Osteoblast (primary cell): ENCODE results near the gene SNW1. TPM values are rescaled to one million over a fixed set of nuclear protein-coding genes. Genes with fewer than 3 reads are reported as not detected.

Experiments used
- DNase-seq: peaks from one replicate; pipeline ENCODE4 v3.0.0; 2011; ENCODE audit warnings: low spot score, mixed read lengths; ENCODE audit not compliant: insufficient read length; ENCODE audit errors: missing footprints
- H2AFZ ChIP-seq: 2 replicates; pipeline ENCODE4 v1.6.0; 2011; ENCODE audit warnings: mild to moderate bottlenecking, low read length
- H3K27ac ChIP-seq: 2 replicates; pipeline ENCODE4 v1.5.1; 2011; ENCODE audit warnings: mild to moderate bottlenecking, low read depth, low read length, moderate library complexity
- H3K27me3 ChIP-seq: 2 replicates; pipeline ENCODE4 v1.6.0; 2012; ENCODE audit warnings: mild to moderate bottlenecking, control low read depth, inconsistent platforms, low read length, moderate library complexity; ENCODE audit not compliant: insufficient read depth
- H3K36me3 ChIP-seq: 2 replicates; pipeline ENCODE4 v1.5.1; 2011; ENCODE audit warnings: mild to moderate bottlenecking, low read length, control low read depth, moderate library complexity; ENCODE audit not compliant: insufficient read depth
- H3K4me1 ChIP-seq: 2 replicates; pipeline ENCODE4 v1.5.1; 2011; ENCODE audit warnings: mild to moderate bottlenecking, low read length, control low read depth, moderate library complexity; ENCODE audit not compliant: insufficient read depth
- H3K4me2 ChIP-seq: 2 replicates; pipeline ENCODE4 v1.6.0; 2011; ENCODE audit warnings: mild to moderate bottlenecking, low read length; ENCODE audit not compliant: insufficient read depth
- H3K4me3 ChIP-seq: fragments of 200-600 bp; sonication (generic); 3 replicates; pipeline ENCODE4 v1.5.1; 2012; ENCODE audit warnings: mild to moderate bottlenecking, low read length, inconsistent platforms; ENCODE audit not compliant: insufficient read depth
- H3K79me2 ChIP-seq: 2 replicates; pipeline ENCODE4 v1.6.0; 2012; ENCODE audit warnings: mild to moderate bottlenecking, low read length, control low read depth, inconsistent platforms; ENCODE audit not compliant: insufficient read depth
- H3K9me3 ChIP-seq: 2 replicates; pipeline ENCODE4 v1.5.1; 2011; ENCODE audit warnings: low read depth, low read length, control low read depth
- H4K20me1 ChIP-seq: 2 replicates; pipeline ENCODE4 v1.6.0; 2012; ENCODE audit warnings: mild to moderate bottlenecking, low read length, control low read depth; ENCODE audit not compliant: insufficient read depth
- CTCF ChIP-seq: IDR thresholded peaks from 2 replicates; pipeline ENCODE4 v1.5.1; 2011; ENCODE audit warnings: mild to moderate bottlenecking, low read depth, low read length, moderate library complexity; ENCODE audit errors: extremely low read depth
- total RNA-seq: library from RNA; depleted of rRNA; stranded (reverse); fragments of >200 nt; gene quantifications from 2 replicates; pipeline ENCODE4 v1.2.3, GENCODE V29; 2012

SNW1 gene
- total RNA-seq, 1 donor: 59.4 TPM

- Histone ChIP-seq H2AFZ (no peak overlapping the region), H3K79me2 (peaks cover 5% of the 10 kb centered on the region), H4K20me1 (no peaks in the 10 kb centered on the region)
Observed at GRCh38 chr14:77730976-77731497, 29.9 kb downstream of the SNW1 start.

DNA sequence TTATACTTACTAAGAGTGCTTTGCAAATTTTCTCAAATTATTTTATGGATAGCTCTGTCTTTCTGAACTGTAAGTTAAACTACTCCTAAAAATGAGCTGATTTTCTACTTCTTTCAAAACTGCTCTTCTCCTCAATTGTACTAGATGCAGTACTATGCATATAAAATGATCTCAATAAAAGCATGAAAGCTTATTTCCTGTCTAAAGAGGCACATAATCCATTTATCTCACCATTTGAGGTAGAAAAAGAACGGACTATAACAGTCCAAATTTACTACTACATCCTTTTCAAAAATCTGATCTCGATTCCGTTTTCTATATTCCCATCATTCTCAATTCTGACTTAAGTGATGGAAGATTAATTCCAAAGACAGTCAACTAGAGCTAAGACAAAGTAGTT lies 38.7 kb downstream of the SNW1 start:
- H2AFZ ChIP-seq: no peak overlapping the region
- DNase-seq: no peak
- no peaks in the 10 kb centered on the region for H3K9me3 ChIP-seq
- no peaks in the 10 kb centered on the region for H3K27me3 ChIP-seq
- peaks cover 85% of the 10 kb centered on the region for H3K36me3 ChIP-seq
- H3K4me2 ChIP-seq: no peak overlapping the region
- H3K79me2 ChIP-seq: peaks cover 13% of the 10 kb centered on the region
- no peak overlapping the region for H3K4me3 ChIP-seq
- H4K20me1 ChIP-seq: no peaks in the 10 kb centered on the region
- H3K27ac ChIP-seq: no peak overlapping the region
- no peak for TF ChIP-seq CTCF
- no peaks in the 10 kb centered on the region for H3K4me1 ChIP-seq

More at GRCh38 chr14:77730976-77731497, 29.9 kb downstream of the SNW1 start:
- TF ChIP-seq CTCF: no peak
- H3K4me3 ChIP-seq: no peak overlapping the region
- H3K27me3 ChIP-seq: no peaks in the 10 kb centered on the region
- H3K9me3 ChIP-seq: no peaks in the 10 kb centered on the region
- peaks cover 90% of the 10 kb centered on the region for H3K36me3 ChIP-seq
- no peak overlapping the region for H3K27ac ChIP-seq
- H3K4me2 ChIP-seq: no peak overlapping the region
- DNase-seq: no peak
- H3K4me1 ChIP-seq: no peaks in the 10 kb centered on the region

DNA sequence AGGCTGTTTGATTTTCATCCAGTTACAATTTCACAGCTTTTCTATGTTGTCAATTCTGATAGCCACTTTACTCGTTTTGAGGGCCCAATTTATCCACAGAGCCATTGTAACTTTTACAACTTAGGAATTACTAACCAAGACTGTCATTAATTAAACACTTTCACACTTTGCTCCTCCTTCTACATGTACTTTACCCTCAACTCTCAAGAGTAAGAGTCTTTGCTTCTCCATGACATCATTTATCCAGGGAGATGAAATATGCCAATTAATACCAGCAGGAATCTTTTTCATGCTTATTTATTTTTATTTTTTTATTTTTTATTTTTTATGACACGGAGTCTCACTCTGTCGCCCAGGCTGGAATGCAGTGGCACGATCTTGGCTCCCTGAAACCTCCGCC lies 39.5 kb downstream of the SNW1 start:
- Histone ChIP-seq H3K36me3 (peaks cover 84% of the 10 kb centered on the region), H4K20me1 (no peaks in the 10 kb centered on the region), H3K27me3 (no peaks in the 10 kb centered on the region), H3K9me3 (no peaks in the 10 kb centered on the region), H3K4me2 (no peak overlapping the region), H3K4me1 (no peaks in the 10 kb centered on the region), H3K27ac (no peak overlapping the region), H2AFZ (no peak overlapping the region), H3K4me3 (no peak overlapping the region), H3K79me2 (peaks cover 10% of the 10 kb centered on the region)
- no peak for TF ChIP-seq CTCF
- no peak for DNase-seq

GRCh38 chr14:77717608-77718305 lies 43.2 kb downstream of the SNW1 start:
- Histone ChIP-seq H4K20me1 (peaks cover 7% of the 10 kb centered on the region), H3K4me1 (no peaks in the 10 kb centered on the region), H2AFZ (no peak overlapping the region), H3K4me2 (no peak overlapping the region), H3K36me3 (peaks cover 69% of the 10 kb centered on the region), H3K27me3 (no peaks in the 10 kb centered on the region), H3K9me3 (no peaks in the 10 kb centered on the region), H3K4me3 (no peak overlapping the region), H3K79me2 (peaks cover 21% of the 10 kb centered on the region), H3K27ac (no peak overlapping the region)
- no peak for TF ChIP-seq CTCF
- no peak for DNase-seq
